Measurements from ENCODE around the gene GNB1L. TPM values are rescaled to one million over a fixed set of nuclear protein-coding genes. Genes with fewer than 3 reads are reported as not detected.
A peak's percentile ranks its signal among the peaks of the same experiment; 100 is the strongest.

Gene GNB1L
- total RNA-seq, 1 experiment from 2014 or later: 11.9 TPM

GRCh38 chr22:19809741-19810140 lies 44.9 kb downstream of the GNB1L start:
- DNase-seq (ENCODE audit: low read depth): no peak

GRCh38 chr22:19808873-19809478 lies 45.7 kb downstream of the GNB1L start:
- no peak for DNase-seq (ENCODE audit: low read depth)

DNA sequence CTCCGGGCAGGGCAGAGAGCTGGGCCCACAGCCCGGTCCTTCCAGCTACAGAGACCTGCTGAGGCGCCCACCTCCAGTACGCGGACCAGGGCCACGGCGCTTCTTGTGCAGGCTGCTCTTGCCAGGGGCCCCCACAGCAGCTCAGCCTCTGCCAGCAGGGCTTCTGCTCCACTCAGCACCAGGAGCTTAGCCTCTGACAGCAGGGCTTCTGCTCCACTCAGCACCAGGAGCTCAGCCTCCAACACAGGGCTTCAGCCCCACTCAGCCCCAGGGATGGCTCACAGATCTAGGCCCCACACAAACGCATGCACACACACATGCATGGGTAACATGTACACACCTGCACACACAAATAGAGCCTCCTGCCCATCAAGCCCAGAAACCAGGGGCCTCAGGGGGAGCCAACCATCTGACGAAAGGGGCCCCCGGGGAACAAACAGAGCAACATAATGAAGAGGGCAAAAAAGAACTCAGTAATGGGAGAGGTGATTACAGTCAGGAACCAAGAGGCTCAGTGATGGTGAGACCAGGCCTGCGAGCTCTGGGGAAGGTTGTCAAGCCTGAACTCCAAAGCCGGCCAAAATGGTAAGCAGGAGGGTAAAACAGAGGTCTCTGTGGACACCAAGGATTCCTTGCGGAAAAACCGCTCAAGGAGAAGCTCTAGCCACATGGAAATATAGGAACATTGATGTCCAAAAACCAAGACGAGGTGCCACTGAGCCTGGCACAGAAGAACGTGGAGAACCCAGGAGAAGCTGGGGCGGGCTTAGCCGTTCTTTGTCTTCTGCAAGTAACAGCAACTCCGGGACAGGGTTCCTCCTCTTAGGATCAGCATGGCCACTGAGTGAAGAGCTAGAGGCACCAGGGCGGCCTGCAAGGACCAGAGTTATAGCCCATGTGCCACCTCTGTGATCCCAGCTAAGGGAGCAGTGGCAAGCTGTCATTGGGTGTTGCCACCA lies 46.5 kb downstream of the GNB1L start:
- no peak for DNase-seq (ENCODE audit: low read depth)

GRCh38 chr22:19807161-19807913 lies 47.3 kb downstream of the GNB1L start:
- DNase-seq (ENCODE audit: low read depth): no peak

DNA sequence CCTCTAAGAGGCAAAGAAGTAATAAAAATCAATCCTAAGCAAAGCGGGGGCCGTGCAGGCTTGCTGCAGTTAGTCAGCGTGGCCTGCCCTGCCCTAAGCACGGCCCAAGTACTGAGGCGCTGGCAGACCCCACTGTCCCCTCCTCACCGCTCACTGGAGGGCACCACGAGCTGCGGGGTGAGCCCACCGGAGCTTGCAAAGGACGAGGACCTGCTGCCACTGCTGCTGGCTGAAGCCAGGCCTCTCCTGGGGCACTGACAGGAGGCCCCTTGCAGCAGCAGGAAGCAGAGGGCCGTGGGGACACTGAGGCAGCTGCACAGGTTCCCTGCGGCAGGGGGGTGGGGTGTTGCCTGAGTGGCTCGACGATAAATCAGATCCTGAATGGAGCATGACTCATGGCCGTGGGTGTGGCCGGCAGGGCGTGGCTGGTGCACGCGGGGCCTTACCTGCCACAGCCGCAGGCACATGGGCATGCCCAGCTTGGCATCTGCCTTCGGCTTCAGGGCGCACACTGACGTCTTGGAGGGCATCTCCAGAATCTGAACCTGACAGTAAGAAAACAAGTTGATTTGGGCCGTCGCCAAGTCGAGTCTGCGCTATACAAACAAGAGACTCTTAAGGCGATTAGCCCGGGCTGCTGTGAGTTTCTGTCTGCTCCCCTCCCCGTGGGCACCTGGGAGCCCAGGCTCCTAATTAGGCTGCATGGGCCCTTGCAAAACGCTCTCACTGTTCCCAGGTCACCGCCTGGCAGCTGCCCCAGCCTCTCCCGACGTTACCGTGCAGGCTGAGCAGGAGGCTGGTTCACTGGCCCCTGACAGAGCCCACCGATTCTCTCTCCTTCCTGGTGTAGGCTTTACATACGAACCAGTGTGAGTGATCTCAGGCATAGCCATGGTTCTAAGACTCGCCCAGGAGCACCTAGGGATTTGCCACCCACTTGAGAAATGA lies 48.2 kb downstream of the GNB1L start:
- peak; percentile 17 for DNase-seq (ENCODE audit: low read depth)

- peak; percentile 92 for DNase-seq (ENCODE audit: low read depth)
Measured at GRCh38 chr22:19805821-19806212, 48.9 kb downstream of the GNB1L start.

DNA sequence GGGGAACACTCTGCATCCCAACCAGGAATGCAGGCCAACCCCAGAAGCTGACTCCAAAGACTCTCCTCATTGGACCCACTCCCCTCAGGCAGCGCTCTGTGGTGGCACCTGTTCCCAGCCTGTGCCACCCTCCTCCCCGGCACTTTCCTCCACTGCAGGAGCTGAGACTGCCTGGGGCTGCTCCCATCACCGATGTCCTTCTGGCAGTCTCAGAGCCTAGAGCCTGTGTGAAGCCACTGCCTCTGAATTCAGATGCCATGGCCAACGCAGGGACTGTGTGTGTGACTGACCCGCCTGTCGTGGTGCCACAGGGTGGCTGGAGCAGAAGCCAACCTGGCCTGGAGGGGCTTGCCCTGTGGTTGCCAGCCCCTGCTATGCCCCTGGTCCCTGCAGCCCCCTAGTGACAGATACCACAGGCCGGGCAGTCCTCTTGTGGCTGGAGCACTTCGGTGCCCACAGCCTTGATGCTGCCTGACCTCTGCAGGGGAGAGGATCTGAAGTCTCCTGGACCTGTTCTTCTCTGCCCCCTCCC lies 50.9 kb downstream of the GNB1L start:
- no peak for DNase-seq (ENCODE audit: low read depth)

DNA sequence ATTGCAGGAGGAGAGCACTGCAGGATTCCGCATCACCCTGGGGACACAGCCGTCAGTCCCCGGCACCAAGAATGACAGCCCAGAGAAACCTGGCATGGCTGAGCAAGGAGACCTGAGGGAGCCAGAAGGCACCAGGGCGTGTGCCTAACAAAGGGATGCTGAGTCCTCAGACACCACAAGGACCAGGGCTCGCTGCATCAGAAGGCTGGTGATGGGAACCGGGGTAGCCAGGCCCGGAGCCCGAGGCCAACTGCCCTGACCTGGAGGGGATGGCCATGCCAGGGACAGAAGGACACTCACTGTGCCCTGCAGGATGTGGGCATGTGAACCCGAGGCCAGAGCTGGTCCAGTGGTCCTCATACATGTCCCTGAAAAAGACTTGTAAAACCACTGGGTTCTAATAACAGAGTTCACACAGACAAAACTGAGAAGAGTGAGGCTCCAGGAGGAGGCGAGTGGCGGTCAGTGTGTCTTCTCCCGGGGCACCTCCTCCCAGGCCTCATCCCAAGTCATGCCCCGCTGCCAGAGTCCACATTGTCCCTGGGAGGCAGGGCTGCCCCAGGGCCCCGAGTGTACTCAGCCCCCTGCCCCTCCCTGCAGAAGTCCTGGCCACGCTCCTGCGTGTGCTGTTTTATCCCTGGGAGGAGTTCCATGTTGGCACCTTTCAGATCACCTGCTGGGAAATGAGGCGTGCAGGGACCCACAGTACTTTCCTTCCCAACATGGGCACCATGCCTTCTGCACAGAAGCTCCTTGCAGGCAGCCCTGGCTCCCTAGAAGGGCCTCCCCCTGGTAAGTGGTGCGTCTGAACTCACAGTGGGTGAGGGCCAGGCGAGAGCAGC lies 51.6 kb downstream of the GNB1L start:
- DNase-seq (ENCODE audit: low read depth): no peak

- DNase-seq (ENCODE audit: low read depth): no peak
Measured at GRCh38 chr22:19802001-19802893, 52.4 kb downstream of the GNB1L start.

DNA sequence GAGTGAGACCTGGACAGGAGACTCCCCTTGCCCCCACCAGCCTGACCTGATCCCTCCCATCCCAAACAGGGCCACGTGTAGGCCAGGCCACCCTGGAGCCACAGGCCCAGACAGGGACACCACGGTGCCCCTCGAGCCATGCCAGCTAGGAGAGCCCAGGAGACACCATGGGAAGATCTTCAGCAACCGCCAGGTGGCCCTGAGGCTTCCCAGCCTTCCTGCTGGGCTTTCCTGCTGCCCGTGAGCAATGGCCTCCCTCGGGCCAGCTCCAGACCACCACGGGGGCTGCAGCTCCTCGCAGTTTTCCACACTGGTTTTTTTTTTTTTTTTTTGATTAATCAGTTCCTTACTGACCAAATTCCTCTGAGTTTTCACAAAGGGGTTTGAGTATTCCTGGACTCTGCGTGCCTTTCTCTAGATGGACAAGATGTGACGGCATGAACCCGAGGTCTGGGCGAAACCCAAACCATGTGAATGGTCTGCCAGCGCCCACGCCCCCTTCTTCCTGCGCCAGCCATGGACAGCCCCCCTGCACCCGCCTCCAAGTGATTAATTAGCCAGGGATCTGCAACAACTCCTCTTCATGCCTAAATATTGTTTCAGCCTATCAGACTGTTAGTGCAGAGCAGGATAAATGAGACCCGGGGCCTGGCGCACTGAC lies 53.2 kb downstream of the GNB1L start:
- no peak for DNase-seq (ENCODE audit: low read depth)

DNA sequence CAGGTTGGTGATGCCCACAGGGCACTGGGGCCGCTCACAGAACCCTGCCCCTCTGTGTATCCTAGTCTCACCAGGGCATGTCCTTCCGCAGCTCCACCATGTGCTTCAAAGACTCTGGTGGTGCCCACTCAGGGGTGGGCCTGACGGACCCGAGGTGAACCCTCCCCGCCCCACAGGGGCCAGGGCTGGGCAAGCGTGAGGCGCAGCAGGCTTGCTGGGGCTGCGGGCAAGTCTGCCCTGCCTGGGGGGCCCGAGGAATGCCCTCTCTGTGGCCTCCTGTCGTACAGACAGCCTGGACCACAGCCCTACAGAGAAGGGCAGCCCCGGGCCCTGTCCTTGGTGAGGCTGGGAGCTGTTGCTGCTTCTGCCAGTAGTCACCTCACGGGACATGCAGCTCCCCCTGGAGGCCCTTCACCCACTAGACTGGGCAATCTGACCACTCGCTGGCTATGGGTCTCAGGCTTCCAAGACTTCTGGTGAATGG lies 53.9 kb downstream of the GNB1L start:
- peak; percentile 17 for DNase-seq (ENCODE audit: low read depth)

- no peak for DNase-seq (ENCODE audit: low read depth)
Measured at GRCh38 chr22:19800306-19800705, 54.4 kb downstream of the GNB1L start.

DNA sequence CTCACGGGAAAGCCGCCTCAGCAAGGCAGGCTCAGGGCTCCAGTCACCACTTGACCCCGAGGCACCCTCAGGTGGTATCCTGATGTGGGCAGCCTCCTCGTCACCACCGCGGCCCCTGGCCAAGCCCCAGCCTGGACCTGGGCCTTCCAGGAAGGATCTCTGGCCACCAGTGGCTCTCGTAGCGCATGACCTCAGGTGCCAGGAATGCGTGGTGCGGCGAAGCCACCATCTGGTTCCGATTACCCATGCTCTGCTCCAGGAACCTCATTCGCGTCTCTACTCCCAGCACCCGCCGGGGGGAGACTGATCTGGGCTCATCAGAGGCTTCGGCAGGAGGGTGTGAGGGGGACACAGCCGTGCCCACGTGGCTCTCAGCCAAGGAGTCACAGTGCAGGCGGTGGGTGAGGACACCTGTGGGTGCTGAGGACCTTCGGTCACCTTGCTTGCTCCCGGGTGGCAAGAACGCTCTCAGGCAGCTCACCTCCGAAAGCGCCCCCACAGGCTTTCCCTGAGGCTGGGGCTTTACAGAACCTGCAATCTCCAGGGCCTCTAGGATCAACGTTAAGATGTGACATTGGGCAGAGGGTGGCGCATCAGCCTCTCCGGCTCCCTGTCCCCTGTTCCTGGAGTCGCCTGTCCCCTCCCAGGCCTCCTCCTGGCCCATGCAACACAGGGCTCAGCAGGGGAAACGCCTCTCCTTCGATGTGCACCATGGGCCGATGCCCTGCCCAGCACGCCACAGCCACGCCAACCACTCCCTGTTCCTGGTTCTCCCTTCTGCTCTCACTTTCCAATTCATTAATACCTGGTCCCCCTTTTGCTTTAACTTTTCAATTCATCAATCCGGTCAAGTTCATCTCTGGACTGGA lies 55.1 kb downstream of the GNB1L start:
- peak; percentile 98 for DNase-seq (ENCODE audit: low read depth)

GRCh38 chr22:19798891-19799293 lies 55.8 kb downstream of the GNB1L start:
- DNase-seq (ENCODE audit: low read depth): no peak

DNA sequence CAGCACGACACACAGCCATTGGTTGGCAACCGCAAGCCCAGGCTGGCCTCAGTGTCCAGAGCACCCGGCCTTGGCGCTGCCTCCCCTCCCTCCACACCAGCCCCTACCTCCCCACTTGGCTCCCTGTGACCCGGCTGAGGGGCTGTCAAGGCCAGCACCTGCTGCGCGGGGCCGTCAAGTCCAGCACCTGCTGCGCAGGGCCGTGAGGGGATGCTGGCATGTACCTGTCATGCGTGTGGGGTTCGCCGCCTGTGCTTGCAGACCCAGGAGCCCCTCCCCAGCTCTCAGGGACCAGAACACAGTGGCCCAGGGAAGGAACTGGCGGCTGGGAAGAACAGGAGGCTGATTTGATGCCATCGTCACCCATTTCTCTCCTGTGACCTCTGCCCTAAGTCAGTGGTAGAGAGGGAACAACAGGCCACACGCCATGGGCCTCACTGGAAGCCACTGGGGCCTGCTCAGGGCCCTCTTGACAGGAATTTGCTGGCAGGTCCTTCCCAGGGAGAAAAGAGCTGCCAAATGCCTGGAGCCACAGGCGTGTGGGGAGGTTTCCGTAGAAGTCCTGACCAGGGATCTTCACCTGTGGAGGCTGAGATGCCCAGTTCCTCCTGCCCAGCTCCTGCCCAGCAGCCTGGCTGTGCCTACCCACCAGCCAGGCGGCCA lies 56.5 kb downstream of the GNB1L start:
- no peak for DNase-seq (ENCODE audit: low read depth)

GRCh38 chr22:19797086-19798002 lies 57.3 kb downstream of the GNB1L start:
- DNase-seq (ENCODE audit: low read depth): no peak

Data from RPMI7951 (cell line).